Activated T-cell treated with anti-CD3 and anti-CD28 coated beads, Interleukin-2, amount 50 U/mL, for 4 hours (primary cell): ENCODE measurements around the gene PPP1R1C. TPM values are rescaled to one million over a fixed set of nuclear protein-coding genes. Genes with fewer than 3 reads are reported as not detected.

Experiments
- ATAC-seq, 2 donors: fragments of 200-7000 bp; cut with Tn5 transposase; one replicate each; pipeline ENCODE4 v1.10.0; 2021
- DNase-seq: peaks from one replicate; pipeline ENCODE4 v3.0.0-alpha.2; 2020
- H3K27me3 Mint-ChIP-seq: one replicate; pipeline ENCODE4 v1.8.0; 2021; ENCODE audit warnings: low read depth, mixed read lengths
- H3K36me3 Mint-ChIP-seq: one replicate; pipeline ENCODE4 v1.8.0; 2022; ENCODE audit warnings: mixed read lengths; ENCODE audit not compliant: insufficient read depth
- H3K4me1 Mint-ChIP-seq: one replicate; pipeline ENCODE4 v1.8.0; 2021; ENCODE audit warnings: low read depth, mixed read lengths
- H3K4me3 Mint-ChIP-seq: one replicate; pipeline ENCODE4 v1.8.0; 2021; ENCODE audit warnings: mild to moderate bottlenecking, moderate library complexity, mixed read lengths
- H3K9me3 Mint-ChIP-seq: one replicate; pipeline ENCODE4 v1.8.0; 2021; ENCODE audit warnings: mixed read lengths
- total RNA-seq, 3 donors: library from RNA; stranded (reverse); gene quantifications; one replicate each; pipeline ENCODE4 v1.2.1, GENCODE V29; 2021

Gene PPP1R1C
- total RNA-seq, 3 donors from 2014 or later: not detected

- H3K27me3 Mint-ChIP-seq: peaks cover 4% of the 10 kb centered on the region
- H3K9me3 Mint-ChIP-seq: no peaks in the 10 kb centered on the region
- H3K4me1 Mint-ChIP-seq: no peaks in the 10 kb centered on the region
- no peak overlapping the region for H3K4me3 Mint-ChIP-seq
- H3K36me3 Mint-ChIP-seq: no peaks in the 10 kb centered on the region
- DNase-seq (no peak), ATAC-seq (no peak)
Measured at GRCh38 chr2:182072861-182073260, 87.2 kb downstream of the PPP1R1C start.

- ATAC-seq: no peak
- DNase-seq: no peak
- H3K36me3 Mint-ChIP-seq: no peaks in the 10 kb centered on the region
- H3K27me3 Mint-ChIP-seq: peaks cover 4% of the 10 kb centered on the region
- no peak overlapping the region for H3K4me3 Mint-ChIP-seq
- no peaks in the 10 kb centered on the region for H3K4me1 Mint-ChIP-seq
- H3K9me3 Mint-ChIP-seq: no peaks in the 10 kb centered on the region
Measured at GRCh38 chr2:182073613-182074012, 88.0 kb downstream of the PPP1R1C start.

- H3K27me3 Mint-ChIP-seq: peaks cover 3% of the 10 kb centered on the region
- H3K9me3 Mint-ChIP-seq: no peaks in the 10 kb centered on the region
- no peaks in the 10 kb centered on the region for H3K4me1 Mint-ChIP-seq
- no peak overlapping the region for H3K4me3 Mint-ChIP-seq
- no peaks in the 10 kb centered on the region for H3K36me3 Mint-ChIP-seq
- no peak for ATAC-seq
- no peak for DNase-seq
Measured at GRCh38 chr2:182077023-182077422, 91.4 kb downstream of the PPP1R1C start.

GRCh38 chr2:182077448-182078142 lies 91.9 kb downstream of the PPP1R1C start:
- Mint-ChIP-seq H3K4me3 (no peak overlapping the region), H3K4me1 (no peaks in the 10 kb centered on the region)

GRCh38 chr2:182078988-182079602 lies 93.4 kb downstream of the PPP1R1C start:
- no peak for DNase-seq
- H3K36me3 Mint-ChIP-seq: no peaks in the 10 kb centered on the region
- no peak overlapping the region for H3K4me3 Mint-ChIP-seq
- H3K4me1 Mint-ChIP-seq: no peaks in the 10 kb centered on the region
- H3K9me3 Mint-ChIP-seq: no peaks in the 10 kb centered on the region
- peaks cover 3% of the 10 kb centered on the region for H3K27me3 Mint-ChIP-seq
- ATAC-seq: no peak

More at GRCh38 chr2:182077448-182078142, 91.9 kb downstream of the PPP1R1C start:
- Mint-ChIP-seq H3K36me3 (no peaks in the 10 kb centered on the region), H3K9me3 (no peaks in the 10 kb centered on the region), H3K27me3 (peaks cover 3% of the 10 kb centered on the region)
- DNase-seq (no peak), ATAC-seq (no peak)

- Mint-ChIP-seq H3K4me1 (no peaks in the 10 kb centered on the region), H3K4me3 (no peak overlapping the region), H3K36me3 (no peaks in the 10 kb centered on the region), H3K27me3 (peaks cover 3% of the 10 kb centered on the region), H3K9me3 (no peaks in the 10 kb centered on the region)
- ATAC-seq (no peak), DNase-seq (no peak)
Measured at GRCh38 chr2:182080493-182080892, 94.8 kb downstream of the PPP1R1C start.

GRCh38 chr2:182081602-182082260 lies 96.1 kb downstream of the PPP1R1C start:
- DNase-seq (no peak), ATAC-seq (no peak)
- Mint-ChIP-seq H3K36me3 (no peaks in the 10 kb centered on the region), H3K27me3 (peaks cover 3% of the 10 kb centered on the region), H3K9me3 (no peaks in the 10 kb centered on the region), H3K4me1 (no peaks in the 10 kb centered on the region), H3K4me3 (no peak overlapping the region)

- no peaks in the 10 kb centered on the region for H3K36me3 Mint-ChIP-seq
- no peak overlapping the region for H3K4me3 Mint-ChIP-seq
- DNase-seq: no peak
- peaks cover 9% of the 10 kb centered on the region for H3K27me3 Mint-ChIP-seq
- ATAC-seq: no peak
- no peaks in the 10 kb centered on the region for H3K4me1 Mint-ChIP-seq
- H3K9me3 Mint-ChIP-seq: no peaks in the 10 kb centered on the region
Measured at GRCh38 chr2:182088681-182089320, 103.1 kb downstream of the PPP1R1C start.

- Mint-ChIP-seq H3K36me3 (no peaks in the 10 kb centered on the region), H3K4me1 (no peaks in the 10 kb centered on the region), H3K4me3 (no peak overlapping the region), H3K9me3 (no peaks in the 10 kb centered on the region), H3K27me3 (peaks cover 9% of the 10 kb centered on the region)
- no peak for ATAC-seq
- DNase-seq: no peak
Measured at GRCh38 chr2:182090486-182090885, 104.8 kb downstream of the PPP1R1C start.

- Mint-ChIP-seq H3K4me1 (no peaks in the 10 kb centered on the region), H3K4me3 (no peak overlapping the region), H3K27me3 (peaks cover 4% of the 10 kb centered on the region), H3K9me3 (no peaks in the 10 kb centered on the region), H3K36me3 (no peaks in the 10 kb centered on the region)
- ATAC-seq (no peak), DNase-seq (no peak)
Measured at GRCh38 chr2:182097571-182098164, 112.0 kb downstream of the PPP1R1C start.

GRCh38 chr2:182098648-182099047 lies 113.0 kb downstream of the PPP1R1C start:
- ATAC-seq: no peak
- Mint-ChIP-seq H3K4me3 (no peak overlapping the region), H3K9me3 (no peaks in the 10 kb centered on the region), H3K36me3 (no peaks in the 10 kb centered on the region), H3K27me3 (no peaks in the 10 kb centered on the region), H3K4me1 (no peaks in the 10 kb centered on the region)
- no peak for DNase-seq

- Mint-ChIP-seq H3K4me3 (no peak overlapping the region), H3K27me3 (no peaks in the 10 kb centered on the region), H3K4me1 (no peaks in the 10 kb centered on the region), H3K9me3 (no peaks in the 10 kb centered on the region), H3K36me3 (no peaks in the 10 kb centered on the region)
- ATAC-seq (no peak), DNase-seq (no peak)
Measured at GRCh38 chr2:182101263-182101662, 115.6 kb downstream of the PPP1R1C start.

GRCh38 chr2:182103526-182103925 lies 117.9 kb downstream of the PPP1R1C start:
- DNase-seq (no peak), ATAC-seq (no peak)
- no peaks in the 10 kb centered on the region for H3K27me3 Mint-ChIP-seq
- no peaks in the 10 kb centered on the region for H3K9me3 Mint-ChIP-seq
- H3K4me1 Mint-ChIP-seq: no peaks in the 10 kb centered on the region
- no peaks in the 10 kb centered on the region for H3K36me3 Mint-ChIP-seq
- no peak overlapping the region for H3K4me3 Mint-ChIP-seq

- Mint-ChIP-seq H3K27me3 (no peaks in the 10 kb centered on the region), H3K9me3 (no peaks in the 10 kb centered on the region), H3K4me1 (no peaks in the 10 kb centered on the region)
Measured at GRCh38 chr2:182110347-182110746, 124.7 kb downstream of the PPP1R1C start.

More at GRCh38 chr2:182110347-182110746, 124.7 kb downstream of the PPP1R1C start:
- ATAC-seq: no peak
- DNase-seq: no peak
- Mint-ChIP-seq H3K36me3 (no peaks in the 10 kb centered on the region), H3K4me3 (no peak overlapping the region)
